ENCODE measurements around the gene ACTL10.
"Not testable (repeated sequence)": the region's sequence is repeated elsewhere in the genome, so short reads cannot be mapped to it uniquely, and the experiment has no call there.

ACTL10 gene

DNA sequence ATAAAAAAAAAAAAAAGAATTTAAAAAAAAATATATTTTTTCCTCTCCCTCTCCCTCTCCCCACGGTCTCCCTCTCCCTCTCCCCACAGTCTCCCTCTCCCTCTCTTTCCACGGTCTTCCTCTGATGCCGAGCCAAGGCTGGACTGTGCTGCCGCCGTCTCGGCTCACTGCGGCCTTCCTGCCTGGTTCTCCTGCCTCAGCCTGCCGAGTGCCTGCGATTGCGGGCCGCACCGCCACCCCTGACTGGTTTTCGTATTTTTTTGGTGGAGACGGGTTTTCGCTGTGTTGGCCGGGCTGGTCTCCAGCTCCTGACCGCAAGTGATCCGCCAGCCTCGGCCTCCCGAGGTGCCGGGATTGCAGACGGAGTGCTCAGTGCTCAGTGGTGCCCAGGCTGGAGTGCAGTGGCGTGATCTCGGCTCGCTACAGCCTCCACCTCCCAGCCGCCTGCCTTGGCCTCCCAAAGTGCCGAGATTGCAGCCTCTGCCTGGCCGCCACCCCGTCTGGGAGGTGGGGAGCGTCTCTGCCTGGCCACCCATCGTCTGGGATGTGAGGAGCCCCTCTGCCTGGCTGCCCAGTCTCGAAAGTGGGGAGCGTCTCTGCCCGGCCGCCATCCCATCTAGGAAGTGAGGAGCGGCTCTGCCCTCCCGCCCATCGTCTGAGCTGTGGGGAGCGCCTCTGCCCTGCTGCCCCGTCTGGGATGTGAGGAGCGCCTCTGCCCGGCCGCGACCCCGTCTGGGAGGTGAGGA lies 34.1 kb downstream of the ACTL10 start:
- DNase-seq: not testable (repeated sequence)

DNA sequence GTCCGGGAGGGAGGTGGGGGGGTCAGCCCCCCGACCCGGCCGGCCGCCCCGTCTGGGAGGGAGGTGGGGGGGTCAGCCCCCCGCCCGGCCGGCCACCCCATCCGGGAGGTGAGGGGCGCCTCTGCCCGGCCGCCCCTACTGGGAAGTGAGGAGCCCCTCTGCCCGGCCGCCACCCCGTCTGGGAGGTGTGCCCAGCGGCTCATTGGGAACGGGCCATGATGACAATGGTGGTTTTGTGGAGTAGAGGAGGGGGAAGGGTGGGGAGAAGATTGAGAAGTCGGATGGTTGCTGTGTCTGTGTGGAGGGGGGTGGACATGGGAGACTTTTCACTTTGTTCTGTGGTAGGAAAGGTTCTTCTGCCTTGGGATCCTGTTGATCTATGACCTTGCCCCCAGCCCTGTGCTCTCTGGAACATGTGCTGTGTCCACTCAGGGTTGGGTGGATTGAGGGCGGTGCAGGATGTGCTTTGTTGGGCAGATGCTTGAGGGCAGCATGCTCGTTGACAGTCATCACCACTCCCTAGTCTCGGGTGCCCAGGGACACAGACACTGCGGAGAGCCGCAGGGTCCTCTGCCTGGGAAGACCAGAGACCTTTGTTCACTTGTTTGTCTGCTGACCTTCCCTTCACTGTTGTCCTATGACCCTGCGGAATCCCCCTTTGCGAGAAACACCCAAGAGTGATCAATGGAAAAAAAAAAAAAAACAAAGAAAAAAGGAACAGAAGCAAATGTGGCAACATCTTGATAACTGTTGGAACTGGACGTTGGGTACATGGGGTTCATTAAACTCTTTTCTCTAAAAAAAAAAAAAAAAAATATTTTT lies 35.1 kb downstream of the ACTL10 start:
- DNase-seq: no peak

GRCh38 chr20:33702861-33703260 lies 36.1 kb downstream of the ACTL10 start:
- no peak for DNase-seq

DNA sequence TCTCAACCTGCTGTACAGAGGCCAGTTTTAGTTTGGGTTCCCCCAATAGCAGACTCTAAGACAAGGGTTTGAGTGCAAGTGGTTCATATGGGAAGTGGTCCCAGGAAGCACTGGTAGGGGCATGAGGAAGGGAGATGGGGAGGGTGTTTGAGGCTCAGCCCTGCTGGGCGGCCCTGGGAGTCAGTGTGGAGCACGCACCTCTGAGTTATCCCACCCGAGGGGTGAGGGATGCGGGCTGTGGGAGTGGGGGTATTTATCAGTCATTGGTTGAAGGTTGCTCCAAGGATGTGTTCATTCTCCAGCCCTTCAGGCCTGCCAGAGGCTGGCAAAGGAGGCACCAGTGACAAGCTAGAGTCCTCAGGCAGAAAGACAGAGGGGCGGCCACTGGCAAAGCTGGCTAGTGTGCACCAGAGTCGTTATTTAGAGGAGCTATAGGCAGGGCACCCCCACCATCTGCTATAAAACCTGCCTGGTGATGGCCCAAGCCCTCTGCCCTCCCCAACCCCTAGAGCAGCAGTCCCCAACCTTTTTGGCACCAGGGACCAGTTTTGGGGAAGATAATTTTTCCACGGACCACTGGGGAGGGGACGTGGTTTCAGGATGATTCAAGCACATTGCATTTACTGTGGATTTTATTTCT lies 36.9 kb downstream of the ACTL10 start:
- no peak for DNase-seq

- DNase-seq: no peak
Observed at GRCh38 chr20:33704197-33704924, 37.6 kb downstream of the ACTL10 start.

DNA sequence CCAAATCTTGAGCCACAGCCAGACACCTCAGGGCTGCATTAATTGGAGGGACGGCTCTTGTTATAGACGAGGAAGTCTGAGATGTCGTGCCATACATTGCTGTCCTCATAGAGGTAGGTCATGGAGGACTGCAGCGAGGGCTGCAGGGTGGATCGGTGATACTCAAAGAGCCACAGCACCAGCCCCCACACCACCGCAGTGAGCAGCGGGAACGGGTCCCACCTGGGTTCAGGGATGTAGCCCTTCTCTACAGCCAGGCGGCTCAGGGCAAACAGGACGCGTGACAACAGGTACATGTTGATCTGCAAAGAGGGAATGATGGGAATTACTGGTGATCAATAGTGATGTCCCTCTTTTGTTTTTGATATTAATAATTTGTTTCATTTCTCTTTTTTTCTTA lies 40.9 kb downstream of the ACTL10 start:
- DNase-seq: no peak

GRCh38 chr20:33709398-33709797 lies 42.7 kb downstream of the ACTL10 start:
- DNase-seq: no peak

DNA sequence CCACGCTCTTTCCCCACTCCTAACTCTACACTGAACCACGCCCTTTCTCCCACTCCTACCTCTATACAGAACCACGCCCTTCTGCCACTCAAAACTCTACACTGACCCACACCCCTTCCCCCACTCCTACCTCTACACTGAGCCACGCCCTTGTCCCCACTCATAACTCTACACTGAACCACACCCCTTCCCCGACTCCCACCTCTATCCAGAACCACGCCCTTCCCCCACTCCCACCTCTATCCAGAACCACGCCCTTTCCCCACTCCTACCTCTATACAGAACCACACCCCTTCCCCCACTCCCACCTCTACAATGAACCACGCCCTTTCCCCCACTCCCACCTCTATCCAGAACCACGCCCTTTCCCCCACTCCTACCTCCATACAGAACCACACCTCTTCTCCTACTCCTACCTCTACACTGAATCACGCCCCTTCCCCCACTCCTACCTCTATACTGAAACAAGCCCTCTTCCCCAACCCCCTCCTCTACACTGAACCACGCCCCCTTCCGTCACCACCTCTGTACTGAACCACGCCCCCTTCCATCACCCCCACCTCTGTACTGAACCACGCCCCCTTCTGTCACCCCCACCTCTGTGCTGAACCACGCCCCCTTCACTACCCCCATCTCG lies 43.3 kb downstream of the ACTL10 start:
- DNase-seq: no peak

GRCh38 chr20:33710681-33711445 lies 44.1 kb downstream of the ACTL10 start:
- no peak for DNase-seq

DNA sequence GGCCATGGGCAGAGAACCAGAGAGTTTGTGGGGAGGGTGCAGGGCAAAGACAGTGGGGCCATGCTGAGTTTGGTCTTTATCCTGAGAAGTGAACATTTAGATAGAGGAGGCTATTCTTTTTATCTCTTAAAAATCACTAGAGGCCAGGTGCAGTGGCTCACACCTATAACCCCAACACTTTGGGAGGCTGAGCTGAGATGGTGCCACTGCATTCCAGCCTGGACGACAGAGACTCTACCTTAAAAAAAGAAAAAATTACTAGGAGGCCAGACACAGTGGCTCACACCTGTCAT lies 44.6 kb downstream of the ACTL10 start:
- DNase-seq: no peak

DNA sequence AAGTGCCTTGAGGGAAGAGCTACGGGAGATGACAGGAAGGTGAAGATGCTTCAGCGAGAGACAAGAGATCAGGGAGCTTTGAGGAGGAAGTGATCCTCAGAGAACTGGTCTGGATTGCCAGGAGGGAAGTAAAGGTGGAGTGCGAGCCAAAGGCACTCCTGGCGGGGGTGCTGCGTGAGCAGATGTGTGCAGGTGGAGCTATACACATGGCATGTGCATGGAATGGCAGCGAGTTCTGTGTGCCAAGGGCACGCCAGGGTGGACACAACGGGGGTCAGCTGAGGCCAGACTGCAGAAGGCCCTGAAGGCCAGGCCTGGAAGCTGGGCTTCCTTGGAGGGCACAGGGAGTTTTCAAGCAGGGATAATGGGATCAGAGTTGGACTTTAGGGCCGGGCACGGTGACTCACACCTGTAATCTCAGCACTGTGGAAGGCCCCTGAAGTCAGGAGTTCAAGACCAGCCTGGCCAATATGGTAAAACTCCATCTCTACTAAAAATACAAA lies 47.2 kb downstream of the ACTL10 start:
- no peak for DNase-seq

GRCh38 chr20:33716498-33716897 lies 49.8 kb downstream of the ACTL10 start:
- DNase-seq: no peak

All from NCI-H1436 treated with DMSO at 0.1 percent for 48 hours (cell line).